Measurements from ENCODE around the gene PRPH. TPM values are rescaled to one million over a fixed set of nuclear protein-coding genes. Genes with fewer than 3 reads are reported as not detected.

The PRPH gene
- total RNA-seq, 1 donor from 2014 or later = 7.3 TPM

- peaks cover 8% of the 10 kb centered on the region for H3K36me3 Mint-ChIP-seq
- H3K4me1 Mint-ChIP-seq (ENCODE audit: unreplicated experiment) = peaks cover 17% of the 10 kb centered on the region
- H3K27me3 Mint-ChIP-seq = peaks cover 17% of the 10 kb centered on the region
- TF ChIP-seq, protein P1, sequence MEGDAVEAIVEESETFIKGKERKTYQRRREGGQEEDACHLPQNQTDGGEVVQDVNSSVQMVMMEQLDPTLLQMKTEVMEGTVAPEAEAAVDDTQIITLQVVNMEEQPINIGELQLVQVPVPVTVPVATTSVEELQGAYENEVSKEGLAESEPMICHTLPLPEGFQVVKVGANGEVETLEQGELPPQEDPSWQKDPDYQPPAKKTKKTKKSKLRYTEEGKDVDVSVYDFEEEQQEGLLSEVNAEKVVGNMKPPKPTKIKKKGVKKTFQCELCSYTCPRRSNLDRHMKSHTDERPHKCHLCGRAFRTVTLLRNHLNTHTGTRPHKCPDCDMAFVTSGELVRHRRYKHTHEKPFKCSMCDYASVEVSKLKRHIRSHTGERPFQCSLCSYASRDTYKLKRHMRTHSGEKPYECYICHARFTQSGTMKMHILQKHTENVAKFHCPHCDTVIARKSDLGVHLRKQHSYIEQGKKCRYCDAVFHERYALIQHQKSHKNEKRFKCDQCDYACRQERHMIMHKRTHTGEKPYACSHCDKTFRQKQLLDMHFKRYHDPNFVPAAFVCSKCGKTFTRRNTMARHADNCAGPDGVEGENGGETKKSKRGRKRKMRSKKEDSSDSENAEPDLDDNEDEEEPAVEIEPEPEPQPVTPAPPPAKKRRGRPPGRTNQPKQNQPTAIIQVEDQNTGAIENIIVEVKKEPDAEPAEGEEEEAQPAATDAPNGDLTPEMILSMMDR (conservative IDR thresholded peaks at IDR 0.05) = no peak
- no peaks in the 10 kb centered on the region for H3K9me3 Mint-ChIP-seq
- DNase-seq (ENCODE audit: extremely low spot score, unreplicated experiment) = peak; percentile 98
- H3K4me3 Mint-ChIP-seq = peak within 1 kb of the TSS; percentile 100
- peak within 1 kb of the TSS; percentile 93 for H3K27ac Mint-ChIP-seq
Observed at GRCh38 chr12:49322708-49323523, 28.0 kb downstream of the PRPH start, which contains the start of gene TROAP. TSS of gene TROAP (plus strand) at chr12:49323255. CDS start at chr12:49323609, 354 bp downstream.

- Mint-ChIP-seq H3K36me3 (peaks cover 8% of the 10 kb centered on the region), H3K4me3 (peak overlapping the region; percentile 100), H3K4me1 (ENCODE audit: unreplicated experiment) (peaks cover 17% of the 10 kb centered on the region), H3K27ac (peak overlapping the region; percentile 93), H3K9me3 (no peaks in the 10 kb centered on the region), H3K27me3 (peaks cover 15% of the 10 kb centered on the region)
- no peak for DNase-seq (ENCODE audit: extremely low spot score, unreplicated experiment)
- TF ChIP-seq, protein P1 (conservative IDR thresholded peaks at IDR 0.05) = no peak
Observed at GRCh38 chr12:49323524-49324097, 28.7 kb downstream of the PRPH start.

GRCh38 chr12:49325606-49326005 is 30.7 kb downstream of the PRPH start:
- no peak overlapping the region for H3K4me3 Mint-ChIP-seq

DNA sequence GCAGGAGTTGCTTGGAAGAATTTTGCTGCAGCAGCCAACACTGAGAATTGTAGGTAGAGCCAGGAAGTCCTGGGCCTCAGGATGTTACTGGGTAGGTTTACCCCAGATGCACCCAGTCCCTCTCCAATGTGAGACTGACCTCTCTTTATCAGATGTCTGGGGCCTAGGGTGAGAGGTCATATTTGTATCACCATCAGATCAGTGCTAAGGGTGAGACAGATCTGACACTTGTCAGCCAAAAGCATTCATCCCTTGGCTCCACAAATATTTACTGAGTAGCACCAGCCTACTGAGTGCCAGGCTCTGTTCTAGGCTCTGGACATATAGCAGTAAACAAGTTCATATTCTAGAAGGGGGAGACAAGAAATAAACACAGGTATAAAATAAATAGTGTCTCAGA is 32.4 kb downstream of the PRPH start:
- H3K9me3 Mint-ChIP-seq = no peaks in the 10 kb centered on the region
- no peak overlapping the region for H3K4me3 Mint-ChIP-seq
- peaks cover 8% of the 10 kb centered on the region for H3K36me3 Mint-ChIP-seq
- H3K4me1 Mint-ChIP-seq (ENCODE audit: unreplicated experiment) = peaks cover 20% of the 10 kb centered on the region
- peaks cover 4% of the 10 kb centered on the region for H3K27me3 Mint-ChIP-seq
- H3K27ac Mint-ChIP-seq = no peak overlapping the region
- DNase-seq (ENCODE audit: extremely low spot score, unreplicated experiment) = no peak
- TF ChIP-seq, protein P1 (conservative IDR thresholded peaks at IDR 0.05) = no peak

More at GRCh38 chr12:49325606-49326005, 30.7 kb downstream of the PRPH start:
- H3K4me1 Mint-ChIP-seq (ENCODE audit: unreplicated experiment) = peaks cover 17% of the 10 kb centered on the region
- no peaks in the 10 kb centered on the region for H3K9me3 Mint-ChIP-seq
- TF ChIP-seq, protein P1 (conservative IDR thresholded peaks at IDR 0.05) = no peak
- H3K27me3 Mint-ChIP-seq = no peaks in the 10 kb centered on the region
- H3K27ac Mint-ChIP-seq = no peak overlapping the region
- peaks cover 8% of the 10 kb centered on the region for H3K36me3 Mint-ChIP-seq
- DNase-seq (ENCODE audit: extremely low spot score, unreplicated experiment) = no peak

DNA sequence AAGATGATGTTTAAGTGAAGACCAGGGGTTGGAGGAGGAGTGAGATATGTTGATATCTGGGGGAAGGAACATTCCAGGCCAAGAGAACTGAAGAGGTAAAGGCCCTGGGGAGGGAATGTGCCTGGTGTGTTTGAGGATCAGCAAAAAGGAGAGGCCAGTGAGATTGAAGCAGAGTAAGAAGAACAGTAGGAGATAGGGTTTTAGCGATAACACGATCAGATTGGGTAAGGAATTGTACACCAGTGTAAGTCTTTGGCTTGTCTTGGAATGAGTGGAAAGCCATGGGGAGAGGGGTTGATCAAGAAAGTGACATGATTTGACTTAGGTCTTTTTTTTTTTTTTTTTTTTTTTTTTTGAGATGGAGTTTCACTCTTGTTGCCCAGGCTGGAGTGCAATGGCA is 32.9 kb downstream of the PRPH start:
- H3K27me3 Mint-ChIP-seq = peaks cover 4% of the 10 kb centered on the region
- no peak overlapping the region for H3K27ac Mint-ChIP-seq
- H3K4me3 Mint-ChIP-seq = no peak overlapping the region
- H3K36me3 Mint-ChIP-seq = peaks cover 8% of the 10 kb centered on the region
- H3K9me3 Mint-ChIP-seq = no peaks in the 10 kb centered on the region
- no peak for DNase-seq (ENCODE audit: extremely low spot score, unreplicated experiment)
- H3K4me1 Mint-ChIP-seq (ENCODE audit: unreplicated experiment) = peaks cover 19% of the 10 kb centered on the region
- TF ChIP-seq, protein P1 (conservative IDR thresholded peaks at IDR 0.05) = no peak
